CD1c-positive myeloid dendritic cell (primary cell): ENCODE measurements around the gene PMEPA1.
A peak's percentile ranks its signal among the peaks of the same experiment; 100 is the strongest.

Experiments used
- DNase-seq: peaks from one replicate; pipeline ENCODE4 v3.0.0-alpha.2; 2016; ENCODE audit errors: extremely low spot score

The PMEPA1 gene

DNA sequence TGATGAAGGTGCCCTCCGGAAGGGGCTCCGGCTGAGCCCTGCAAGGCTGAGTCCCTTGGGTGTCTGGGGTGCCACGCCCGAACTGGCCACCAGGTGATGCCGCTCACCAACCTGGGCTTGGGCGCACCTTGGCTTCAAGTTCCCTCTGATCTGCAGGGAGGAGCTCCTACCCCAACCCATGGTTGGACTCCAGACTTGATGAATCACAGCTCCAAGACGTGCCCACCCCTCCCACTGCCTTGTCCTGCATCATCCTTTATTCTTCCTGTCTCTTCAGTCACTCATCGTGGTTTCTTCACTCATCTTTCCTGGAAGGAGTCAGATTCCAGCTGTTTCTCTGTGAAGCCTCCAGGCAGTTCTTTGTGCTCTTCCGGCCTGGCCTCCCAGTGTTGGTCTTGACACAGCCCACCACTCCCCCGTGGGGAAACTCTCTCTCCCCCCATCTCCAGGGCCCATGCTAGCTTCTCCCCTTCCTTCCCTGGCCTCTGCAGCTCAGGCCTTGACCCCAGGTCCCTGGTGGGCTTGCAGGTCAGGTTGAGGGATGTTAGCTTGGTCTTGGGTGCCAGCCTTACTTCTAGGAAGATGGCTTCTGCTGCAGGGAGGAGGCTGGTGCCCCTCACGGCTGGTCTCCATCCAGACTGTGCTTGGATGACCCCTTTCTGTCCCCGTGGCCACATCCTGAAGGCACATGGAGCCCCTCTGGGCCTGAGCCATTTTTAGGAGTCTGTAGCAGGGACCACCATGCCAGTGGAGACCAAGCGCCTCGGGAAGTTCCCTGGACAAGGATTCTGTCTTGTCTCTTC, 87.0 kb downstream of the PMEPA1 start:
- peak; percentile 51 for DNase-seq

DNA sequence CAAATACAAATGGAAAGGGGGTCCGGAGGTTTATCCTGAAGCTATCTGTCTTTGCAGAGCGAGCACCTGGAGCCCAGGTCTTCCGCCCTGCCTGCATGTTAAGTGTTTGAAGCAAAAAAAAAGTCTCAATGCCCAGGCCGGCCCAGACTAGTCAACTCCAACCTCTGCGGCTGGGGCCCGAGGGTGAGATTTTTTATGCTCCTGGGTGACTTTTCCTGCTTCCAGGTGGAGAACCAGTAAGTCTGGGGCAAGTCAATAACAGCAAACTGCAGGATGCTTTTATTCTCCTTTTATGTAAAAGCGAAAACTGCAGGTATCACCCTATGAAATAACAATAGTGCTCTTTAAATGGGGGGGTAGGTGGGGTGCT, 87.6 kb downstream of the PMEPA1 start:
- DNase-seq, result no peak

GRCh38 chr20:57621421-57622200, 88.2 kb downstream of the PMEPA1 start:
- no peak for DNase-seq

GRCh38 chr20:57620999-57621398, 88.8 kb downstream of the PMEPA1 start:
- no peak for DNase-seq

DNA sequence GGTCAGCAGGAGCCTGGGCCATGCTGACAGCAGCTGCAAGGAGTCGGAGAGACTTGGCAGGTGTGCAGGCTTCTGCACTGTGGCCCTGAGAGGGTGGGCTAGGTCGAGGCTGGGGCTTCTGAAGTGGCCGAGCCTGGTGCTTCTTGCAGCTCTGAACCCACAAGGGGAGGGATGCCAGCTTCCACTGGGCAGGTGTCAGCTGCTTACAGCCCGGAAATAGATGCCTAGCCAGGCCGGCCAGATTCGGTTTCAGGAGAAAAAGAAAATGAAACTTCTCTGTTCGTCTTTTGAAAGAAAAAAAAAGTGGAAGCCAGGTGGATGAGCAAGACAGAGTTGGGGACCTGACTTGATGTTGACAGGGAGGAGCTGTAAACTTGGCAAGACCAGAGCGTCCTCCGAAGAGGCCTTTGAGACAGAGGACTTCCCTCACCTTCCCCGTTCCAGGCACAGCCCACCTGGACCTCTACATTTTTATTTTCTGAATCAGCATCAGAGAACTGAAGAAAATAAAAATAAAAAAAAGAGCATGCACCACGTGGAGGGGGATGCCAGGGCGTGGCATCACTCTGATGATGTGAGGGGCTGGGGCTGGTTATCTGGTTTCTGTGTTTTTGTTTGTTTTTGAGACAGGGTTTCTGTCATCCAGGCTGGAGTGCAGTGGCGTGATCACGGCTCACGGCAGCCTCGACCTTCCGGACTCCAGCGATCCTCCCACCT, 89.4 kb downstream of the PMEPA1 start, which contains the start of gene ZBP1:
Gene ZBP1 (minus strand): TSS at position 153 of the 717 bp plus-strand sequence. CDS start 131 bp downstream, at position 22.
- peak; percentile 34 for DNase-seq

DNA sequence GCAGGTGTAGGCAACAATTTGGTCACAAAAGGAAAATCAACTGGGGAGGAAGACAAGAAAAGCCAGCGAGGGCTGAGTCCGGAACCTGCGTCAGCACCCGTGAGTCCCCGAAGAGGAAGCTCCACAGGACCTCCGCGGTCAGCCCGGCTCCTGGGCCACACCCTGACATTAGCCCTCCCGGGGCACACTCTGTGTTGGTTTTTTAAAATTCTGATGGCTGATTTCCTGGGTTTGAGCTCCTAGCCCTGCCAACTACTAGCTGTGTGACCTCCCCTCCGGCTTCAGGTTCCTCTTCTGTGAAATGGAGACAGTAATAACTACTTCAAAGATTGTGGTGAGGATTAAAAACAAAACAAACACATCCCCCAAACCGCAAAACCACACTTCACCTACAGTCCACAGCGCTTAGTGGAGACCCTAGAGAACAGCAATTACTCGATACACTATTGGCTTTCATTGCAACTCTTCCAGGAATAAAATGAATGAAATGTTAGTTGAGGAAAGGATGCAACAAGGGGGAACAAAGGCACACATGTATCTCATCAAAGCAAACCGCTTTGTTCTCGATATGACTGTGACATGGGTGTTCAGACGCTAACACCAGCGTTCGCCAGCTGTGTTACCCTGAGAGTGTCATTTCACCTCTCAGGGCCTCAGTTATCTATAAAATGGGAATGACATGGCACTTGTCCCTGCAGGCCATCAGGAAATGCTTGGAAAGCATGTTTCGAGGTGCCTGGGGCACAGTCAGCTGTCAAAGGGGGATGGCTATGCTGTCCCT, 90.6 kb downstream of the PMEPA1 start:
- DNase-seq, result peak; percentile 69

DNA sequence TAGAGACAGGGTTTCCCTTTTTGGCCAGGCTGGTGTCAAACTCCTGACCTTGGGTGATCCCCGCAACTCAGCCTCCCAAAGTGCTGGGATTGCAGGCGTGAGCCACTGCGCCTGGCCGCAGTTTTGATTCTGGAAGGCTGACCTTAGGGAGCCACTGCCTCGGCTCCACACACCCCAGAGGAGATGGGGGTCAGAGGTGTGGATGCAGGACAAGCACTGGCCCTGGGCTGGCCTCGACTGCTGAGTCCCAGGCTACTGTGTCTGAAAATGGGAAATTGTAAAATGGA, 91.1 kb downstream of the PMEPA1 start:
- no peak for DNase-seq

DNA sequence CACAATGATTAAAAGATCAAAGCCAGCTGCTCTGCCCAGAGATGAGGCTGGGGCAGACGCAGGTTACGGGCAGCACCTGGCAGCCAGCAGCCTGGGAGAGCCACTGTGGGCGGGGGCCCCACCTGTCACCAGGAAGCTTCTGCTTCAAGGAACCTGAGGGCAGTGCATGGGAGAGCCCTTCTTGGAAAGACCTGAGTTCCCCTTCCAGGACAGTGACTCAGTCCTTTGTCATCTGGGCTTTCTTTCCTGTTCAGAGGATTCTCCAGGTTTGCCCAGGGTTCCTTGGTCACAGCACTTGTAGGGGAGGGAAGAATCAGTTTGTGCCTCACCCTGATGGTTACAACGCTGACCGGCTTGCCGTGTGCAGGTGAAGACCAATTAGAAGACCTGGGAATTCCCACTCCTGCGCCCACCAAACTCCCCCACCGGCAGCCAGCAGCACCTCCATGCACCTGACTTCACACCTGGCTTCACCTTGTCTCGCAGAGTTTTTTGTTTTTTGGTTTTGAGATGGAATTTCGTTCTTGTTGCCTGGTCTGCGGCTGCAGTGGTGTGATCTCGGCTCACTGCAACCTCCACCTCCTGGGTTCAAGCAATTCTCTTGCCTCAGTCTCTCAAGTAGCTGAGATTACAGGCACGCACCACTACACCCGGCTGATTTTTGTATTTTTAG, 91.6 kb downstream of the PMEPA1 start:
- DNase-seq, result peak; percentile 48

- DNase-seq, result no peak
Measured at GRCh38 chr20:57617079-57617795, 92.6 kb downstream of the PMEPA1 start.

GRCh38 chr20:57616143-57616951, 93.5 kb downstream of the PMEPA1 start:
- no peak for DNase-seq

GRCh38 chr20:57615445-57615811, 94.4 kb downstream of the PMEPA1 start:
- DNase-seq, result no peak

GRCh38 chr20:57614490-57615444, 95.0 kb downstream of the PMEPA1 start:
- DNase-seq, result no peak

DNA sequence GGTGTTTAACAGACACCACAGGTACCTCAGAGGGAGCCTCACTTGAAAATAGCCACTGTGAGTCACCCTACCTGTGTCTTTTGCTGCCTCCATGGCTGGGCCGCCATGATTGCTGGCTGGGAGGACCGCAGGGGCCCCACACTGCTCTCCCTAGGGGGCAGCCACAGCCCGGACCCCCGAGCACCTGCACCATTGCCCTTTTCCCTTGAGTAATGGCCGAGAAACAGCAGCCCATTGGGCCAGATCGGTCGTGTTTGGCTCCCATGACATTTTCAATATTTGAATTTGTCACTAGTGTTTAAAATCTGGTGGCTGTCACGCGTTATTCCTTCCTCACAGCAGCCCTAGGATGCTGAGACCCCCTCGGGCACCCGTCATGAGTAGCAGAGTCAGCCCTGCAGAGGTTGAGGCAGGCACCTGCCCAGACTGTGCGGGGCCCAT, 96.3 kb downstream of the PMEPA1 start:
- no peak for DNase-seq

DNA sequence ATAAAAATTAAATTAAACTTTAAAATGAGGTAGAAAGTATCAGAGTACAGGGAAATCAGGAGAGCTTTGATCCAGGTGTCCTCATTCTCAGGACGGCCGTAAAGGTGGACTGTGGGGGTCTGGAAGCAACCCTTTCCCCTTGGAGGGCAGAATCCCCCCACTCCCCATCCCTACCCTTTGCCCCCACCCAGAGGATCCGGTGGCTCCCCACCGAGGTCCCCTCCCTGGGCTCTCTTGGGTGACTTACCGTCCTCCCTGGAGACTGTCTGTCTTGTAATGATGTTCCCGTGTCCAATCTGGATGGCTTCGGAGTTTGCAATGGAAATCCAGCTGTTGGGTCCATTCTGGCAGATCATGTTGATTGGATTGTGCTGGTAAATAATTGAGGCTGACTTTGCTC, 96.9 kb downstream of the PMEPA1 start:
- no peak for DNase-seq

DNA sequence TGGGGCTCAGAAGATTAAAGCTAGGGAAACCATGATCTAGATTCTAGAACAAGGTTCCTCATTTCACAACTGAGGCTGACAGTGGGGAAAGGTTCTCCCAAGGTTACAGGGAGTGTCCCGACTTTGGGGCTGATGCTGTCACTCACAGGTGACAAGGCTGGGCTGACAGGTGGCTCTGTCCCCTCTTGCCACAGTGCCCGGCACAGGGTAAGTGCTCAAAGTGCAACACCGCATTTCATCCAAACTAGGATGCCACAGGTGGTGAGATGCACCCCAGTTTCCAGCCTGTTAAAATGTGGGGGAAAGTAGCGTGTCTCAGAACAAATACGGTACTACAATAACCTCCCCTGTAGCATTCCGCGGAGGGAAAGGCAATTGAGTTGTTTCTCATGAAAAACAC, 97.4 kb downstream of the PMEPA1 start:
- no peak for DNase-seq

DNA sequence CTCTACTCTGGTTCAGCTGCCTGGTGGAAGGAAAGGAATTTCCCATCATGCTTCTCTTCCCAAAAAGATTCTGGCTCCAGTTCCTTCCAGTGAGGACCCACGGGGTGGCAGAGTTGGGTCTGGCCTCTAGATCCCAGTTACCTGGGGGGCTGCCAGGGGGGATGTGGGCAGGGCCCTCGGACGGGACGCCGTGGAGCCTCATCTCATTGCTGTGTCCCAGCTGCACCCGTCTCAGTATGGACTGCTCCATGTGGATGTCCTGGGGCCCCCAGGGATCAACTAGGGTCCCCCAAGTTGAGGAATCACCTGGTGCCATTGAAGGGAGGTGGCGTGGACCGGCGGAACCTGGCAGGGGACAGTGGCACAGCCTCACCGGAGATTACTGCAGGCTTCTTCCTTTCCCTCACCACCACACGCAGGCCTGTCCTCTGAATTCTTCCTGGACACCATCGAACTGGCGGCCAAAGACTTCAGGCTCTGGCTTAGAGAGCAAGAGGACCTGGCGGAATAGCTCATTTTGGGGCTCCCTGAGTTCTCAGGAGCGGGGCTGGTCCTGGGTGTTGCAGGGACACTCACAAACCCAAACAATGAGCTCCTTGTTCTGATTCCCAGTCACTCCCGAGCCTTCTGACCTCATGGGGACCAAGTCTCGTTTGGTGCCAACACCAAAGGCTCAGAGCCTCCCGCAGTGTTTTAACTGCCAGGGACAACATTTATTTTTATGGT, 98.1 kb downstream of the PMEPA1 start:
- DNase-seq, result no peak

- no peak for DNase-seq
Measured at GRCh38 chr20:57610261-57610952, 99.4 kb downstream of the PMEPA1 start.
